GM12865 (cell line): ENCODE measurements around the gene CPTP.

Source experiments
- DNase-seq: peaks from one replicate; pipeline ENCODE4 v3.0.0; 2010; ENCODE audit warnings: low read depth
- H3K4me3 ChIP-seq: 2 replicates; pipeline ENCODE4 v1.5.1; 2011; ENCODE audit warnings: mild to moderate bottlenecking, low read depth, low read length, control low read depth
- TF ChIP-seq, protein P1 (sequence below): IDR thresholded peaks from 2 replicates; pipeline ENCODE4 v1.5.1; 2011; ENCODE audit warnings: low read length, control low read depth, low read depth, inconsistent platforms; ENCODE audit not compliant: insufficient read depth; ENCODE audit errors: missing control alignments

Gene CPTP

DNA sequence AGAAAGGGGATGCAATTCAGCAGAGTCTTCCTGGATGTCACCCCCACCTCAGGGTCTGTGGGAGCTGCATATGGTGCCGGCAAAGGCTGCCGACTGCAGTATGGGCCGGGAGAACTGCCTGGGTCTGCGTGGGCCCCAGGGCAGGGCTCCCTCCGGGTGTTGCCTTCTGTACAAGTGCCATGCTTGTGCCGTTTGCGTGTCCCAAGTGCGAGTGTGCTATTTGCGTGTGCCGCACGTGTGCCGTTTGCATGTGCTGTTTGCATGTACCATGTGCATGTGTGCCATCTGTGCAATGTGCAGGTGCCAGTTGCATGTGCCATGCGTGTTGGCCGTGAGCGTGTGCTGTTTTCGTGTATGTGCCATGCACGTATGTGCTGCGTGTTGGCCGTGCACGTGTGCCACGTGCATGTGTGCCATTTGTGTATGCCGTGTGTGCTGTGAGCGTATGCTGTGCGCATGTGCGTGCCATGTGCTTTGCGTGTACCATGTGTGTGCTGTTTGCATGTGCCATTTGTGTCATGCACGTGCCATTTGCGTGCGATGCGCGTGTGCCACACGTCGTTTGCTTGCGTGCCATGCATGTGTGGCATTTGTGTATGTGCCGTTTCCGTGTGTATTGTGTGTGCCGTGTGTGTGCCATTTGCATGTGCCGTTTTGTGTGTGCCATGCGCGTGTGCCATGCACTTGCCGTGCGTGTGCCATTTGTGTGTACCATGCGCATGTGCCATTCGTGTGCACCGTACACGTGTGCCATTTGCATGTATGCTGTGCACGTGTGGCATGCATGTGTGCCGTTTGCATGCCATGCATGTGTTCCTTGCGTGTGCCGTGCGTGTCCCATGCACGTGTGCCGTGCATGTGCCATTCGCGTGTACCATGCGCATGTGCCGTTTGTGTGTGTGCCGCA is 5.0 kb downstream of the CPTP start:
- no peak for DNase-seq
- TF ChIP-seq, protein P1, sequence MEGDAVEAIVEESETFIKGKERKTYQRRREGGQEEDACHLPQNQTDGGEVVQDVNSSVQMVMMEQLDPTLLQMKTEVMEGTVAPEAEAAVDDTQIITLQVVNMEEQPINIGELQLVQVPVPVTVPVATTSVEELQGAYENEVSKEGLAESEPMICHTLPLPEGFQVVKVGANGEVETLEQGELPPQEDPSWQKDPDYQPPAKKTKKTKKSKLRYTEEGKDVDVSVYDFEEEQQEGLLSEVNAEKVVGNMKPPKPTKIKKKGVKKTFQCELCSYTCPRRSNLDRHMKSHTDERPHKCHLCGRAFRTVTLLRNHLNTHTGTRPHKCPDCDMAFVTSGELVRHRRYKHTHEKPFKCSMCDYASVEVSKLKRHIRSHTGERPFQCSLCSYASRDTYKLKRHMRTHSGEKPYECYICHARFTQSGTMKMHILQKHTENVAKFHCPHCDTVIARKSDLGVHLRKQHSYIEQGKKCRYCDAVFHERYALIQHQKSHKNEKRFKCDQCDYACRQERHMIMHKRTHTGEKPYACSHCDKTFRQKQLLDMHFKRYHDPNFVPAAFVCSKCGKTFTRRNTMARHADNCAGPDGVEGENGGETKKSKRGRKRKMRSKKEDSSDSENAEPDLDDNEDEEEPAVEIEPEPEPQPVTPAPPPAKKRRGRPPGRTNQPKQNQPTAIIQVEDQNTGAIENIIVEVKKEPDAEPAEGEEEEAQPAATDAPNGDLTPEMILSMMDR, result no peak
- no peak overlapping the region for H3K4me3 ChIP-seq

DNA sequence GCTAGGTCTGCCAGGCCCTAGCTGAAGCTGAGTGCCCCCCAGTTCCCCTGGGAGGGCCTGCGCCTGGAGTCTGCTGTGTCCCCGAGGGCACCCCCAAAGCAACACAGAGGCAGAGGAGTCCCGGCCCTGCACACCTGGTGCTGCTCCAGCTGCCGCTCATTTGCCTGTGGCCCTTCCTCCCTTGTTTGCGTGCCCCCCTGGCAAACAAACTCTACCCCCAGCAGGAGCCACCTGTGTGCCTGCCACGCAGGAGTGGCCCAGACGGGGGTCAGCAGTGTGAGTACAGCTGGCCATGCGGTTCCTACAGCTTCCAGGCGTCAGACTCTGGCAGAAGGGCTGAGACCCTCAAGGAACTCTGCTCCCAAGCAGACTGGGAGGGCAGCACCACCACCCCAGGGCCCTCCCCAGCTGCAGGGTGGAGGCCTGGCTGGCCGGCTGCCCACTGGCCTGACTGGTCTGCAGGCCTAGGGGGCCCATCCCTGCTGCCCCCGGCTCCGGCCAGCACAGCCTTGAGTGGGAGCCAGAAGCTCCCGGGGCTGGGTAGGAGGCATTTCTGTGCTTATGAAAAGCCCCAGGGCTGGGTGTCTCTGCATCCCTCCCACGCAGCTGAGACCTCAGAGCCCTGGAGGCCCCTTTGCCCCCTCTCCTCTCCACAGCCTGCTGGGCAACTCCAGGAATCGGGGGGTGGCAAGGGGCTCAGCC is 5.9 kb downstream of the CPTP start:
- no peak for DNase-seq
- TF ChIP-seq, protein P1, result no peak
- no peak overlapping the region for H3K4me3 ChIP-seq

DNA sequence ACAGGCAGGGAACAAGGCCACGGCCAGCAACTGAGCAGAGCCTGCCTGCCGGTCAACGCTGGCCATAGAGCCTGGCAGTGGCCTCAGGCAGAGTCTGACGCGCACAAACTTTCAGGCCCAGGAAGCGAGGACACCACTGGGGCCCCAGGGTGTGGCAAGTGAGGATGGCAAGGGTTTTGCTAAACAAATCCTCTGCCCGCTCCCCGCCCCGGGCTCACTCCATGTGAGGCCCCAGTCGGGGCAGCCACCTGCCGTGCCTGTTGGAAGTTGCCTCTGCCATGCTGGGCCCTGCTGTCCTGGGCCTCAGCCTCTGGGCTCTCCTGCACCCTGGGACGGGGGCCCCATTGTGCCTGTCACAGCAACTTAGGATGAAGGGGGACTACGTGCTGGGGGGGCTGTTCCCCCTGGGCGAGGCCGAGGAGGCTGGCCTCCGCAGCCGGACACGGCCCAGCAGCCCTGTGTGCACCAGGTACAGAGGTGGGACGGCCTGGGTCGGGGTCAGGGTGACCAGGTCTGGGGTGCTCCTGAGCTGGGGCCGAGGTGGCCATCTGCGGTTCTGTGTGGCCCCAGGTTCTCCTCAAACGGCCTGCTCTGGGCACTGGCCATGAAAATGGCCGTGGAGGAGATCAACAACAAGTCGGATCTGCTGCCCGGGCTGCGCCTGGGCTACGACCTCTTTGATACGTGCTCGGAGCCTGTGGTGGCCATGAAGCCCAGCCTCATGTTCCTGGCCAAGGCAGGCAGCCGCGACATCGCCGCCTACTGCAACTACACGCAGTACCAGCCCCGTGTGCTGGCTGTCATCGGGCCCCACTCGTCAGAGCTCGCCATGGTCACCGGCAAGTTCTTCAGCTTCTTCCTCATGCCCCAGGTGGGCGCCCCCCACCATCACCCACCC is 6.7 kb downstream of the CPTP start, which contains the start of gene TAS1R3:
TSS of gene TAS1R3 (plus strand) at position 213 of the 898 bp plus-strand sequence. CDS start at position 279, 66 bp downstream.
- no peak for DNase-seq
- TF ChIP-seq, protein P1, result no peak
- no peak within 1 kb of the TSS for H3K4me3 ChIP-seq

DNA sequence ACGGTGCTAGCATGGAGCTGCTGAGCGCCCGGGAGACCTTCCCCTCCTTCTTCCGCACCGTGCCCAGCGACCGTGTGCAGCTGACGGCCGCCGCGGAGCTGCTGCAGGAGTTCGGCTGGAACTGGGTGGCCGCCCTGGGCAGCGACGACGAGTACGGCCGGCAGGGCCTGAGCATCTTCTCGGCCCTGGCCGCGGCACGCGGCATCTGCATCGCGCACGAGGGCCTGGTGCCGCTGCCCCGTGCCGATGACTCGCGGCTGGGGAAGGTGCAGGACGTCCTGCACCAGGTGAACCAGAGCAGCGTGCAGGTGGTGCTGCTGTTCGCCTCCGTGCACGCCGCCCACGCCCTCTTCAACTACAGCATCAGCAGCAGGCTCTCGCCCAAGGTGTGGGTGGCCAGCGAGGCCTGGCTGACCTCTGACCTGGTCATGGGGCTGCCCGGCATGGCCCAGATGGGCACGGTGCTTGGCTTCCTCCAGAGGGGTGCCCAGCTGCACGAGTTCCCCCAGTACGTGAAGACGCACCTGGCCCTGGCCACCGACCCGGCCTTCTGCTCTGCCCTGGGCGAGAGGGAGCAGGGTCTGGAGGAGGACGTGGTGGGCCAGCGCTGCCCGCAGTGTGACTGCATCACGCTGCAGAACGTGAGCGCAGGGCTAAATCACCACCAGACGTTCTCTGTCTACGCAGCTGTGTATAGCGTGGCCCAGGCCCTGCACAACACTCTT is 7.6 kb downstream of the CPTP start:
- no peak overlapping the region for H3K4me3 ChIP-seq
- DNase-seq, result no peak
- TF ChIP-seq, protein P1, result no peak

DNA sequence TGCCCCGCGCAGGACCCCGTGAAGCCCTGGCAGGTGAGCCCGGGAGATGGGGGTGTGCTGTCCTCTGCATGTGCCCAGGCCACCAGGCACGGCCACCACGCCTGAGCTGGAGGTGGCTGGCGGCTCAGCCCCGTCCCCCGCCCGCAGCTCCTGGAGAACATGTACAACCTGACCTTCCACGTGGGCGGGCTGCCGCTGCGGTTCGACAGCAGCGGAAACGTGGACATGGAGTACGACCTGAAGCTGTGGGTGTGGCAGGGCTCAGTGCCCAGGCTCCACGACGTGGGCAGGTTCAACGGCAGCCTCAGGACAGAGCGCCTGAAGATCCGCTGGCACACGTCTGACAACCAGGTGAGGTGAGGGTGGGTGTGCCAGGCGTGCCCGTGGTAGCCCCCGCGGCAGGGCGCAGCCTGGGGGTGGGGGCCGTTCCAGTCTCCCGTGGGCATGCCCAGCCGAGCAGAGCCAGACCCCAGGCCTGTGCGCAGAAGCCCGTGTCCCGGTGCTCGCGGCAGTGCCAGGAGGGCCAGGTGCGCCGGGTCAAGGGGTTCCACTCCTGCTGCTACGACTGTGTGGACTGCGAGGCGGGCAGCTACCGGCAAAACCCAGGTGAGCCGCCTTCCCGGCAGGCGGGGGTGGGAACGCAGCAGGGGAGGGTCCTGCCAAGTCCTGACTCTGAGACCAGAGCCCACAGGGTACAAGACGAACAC is 8.3 kb downstream of the CPTP start:
- TF ChIP-seq, protein P1, result no peak
- H3K4me3 ChIP-seq, result no peak overlapping the region
- DNase-seq, result no peak
